AG09319 (cell line): ENCODE measurements around the gene CACNA1B.

ENCODE experiments used
- DNase-seq: peaks from one replicate; pipeline ENCODE4 v3.0.0-alpha.2; 2010; ENCODE audit warnings: low read depth; ENCODE audit errors: extremely low read depth
- TF ChIP-seq, protein P1 (sequence below): IDR thresholded peaks from 2 replicates; pipeline ENCODE4 v1.5.1; 2011; ENCODE audit warnings: low read depth, mild to moderate bottlenecking, inconsistent platforms, low read length, moderate library complexity

CACNA1B gene

DNA sequence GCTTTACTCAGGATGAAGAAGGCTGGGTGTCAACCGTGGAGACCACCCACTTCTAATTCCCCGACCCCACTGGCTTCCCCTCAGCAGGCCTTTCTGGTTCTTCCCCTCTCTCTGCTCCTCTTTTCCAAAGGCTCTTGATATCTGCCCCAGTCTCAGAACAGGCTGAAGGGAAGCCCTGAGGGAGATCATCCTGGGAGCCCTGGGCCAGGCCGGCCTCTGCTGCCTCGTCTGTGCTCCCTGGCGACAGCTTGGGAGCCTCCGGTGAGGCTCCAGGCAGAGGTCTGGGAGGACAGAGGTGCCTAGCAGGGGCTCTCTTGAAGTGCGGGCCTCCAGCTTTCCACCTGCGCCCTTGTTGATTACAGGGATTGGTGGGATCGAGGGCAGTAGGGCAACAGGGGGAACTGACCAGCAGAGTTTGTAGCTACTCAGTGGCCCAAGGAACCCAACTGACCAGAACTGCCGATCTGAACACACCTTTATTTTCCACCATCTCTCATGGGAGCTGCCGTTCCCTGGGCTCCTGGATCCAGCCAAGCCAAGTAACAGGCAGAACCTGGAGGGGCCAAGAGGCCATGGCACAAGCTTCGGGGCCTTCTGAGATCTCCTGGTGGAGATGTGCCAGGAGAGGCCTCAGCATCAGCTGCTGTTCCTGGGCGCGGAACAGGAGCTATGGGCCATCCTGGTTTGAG, 198.5 kb downstream of the CACNA1B start:
- DNase-seq, result no peak
- TF ChIP-seq, protein P1, sequence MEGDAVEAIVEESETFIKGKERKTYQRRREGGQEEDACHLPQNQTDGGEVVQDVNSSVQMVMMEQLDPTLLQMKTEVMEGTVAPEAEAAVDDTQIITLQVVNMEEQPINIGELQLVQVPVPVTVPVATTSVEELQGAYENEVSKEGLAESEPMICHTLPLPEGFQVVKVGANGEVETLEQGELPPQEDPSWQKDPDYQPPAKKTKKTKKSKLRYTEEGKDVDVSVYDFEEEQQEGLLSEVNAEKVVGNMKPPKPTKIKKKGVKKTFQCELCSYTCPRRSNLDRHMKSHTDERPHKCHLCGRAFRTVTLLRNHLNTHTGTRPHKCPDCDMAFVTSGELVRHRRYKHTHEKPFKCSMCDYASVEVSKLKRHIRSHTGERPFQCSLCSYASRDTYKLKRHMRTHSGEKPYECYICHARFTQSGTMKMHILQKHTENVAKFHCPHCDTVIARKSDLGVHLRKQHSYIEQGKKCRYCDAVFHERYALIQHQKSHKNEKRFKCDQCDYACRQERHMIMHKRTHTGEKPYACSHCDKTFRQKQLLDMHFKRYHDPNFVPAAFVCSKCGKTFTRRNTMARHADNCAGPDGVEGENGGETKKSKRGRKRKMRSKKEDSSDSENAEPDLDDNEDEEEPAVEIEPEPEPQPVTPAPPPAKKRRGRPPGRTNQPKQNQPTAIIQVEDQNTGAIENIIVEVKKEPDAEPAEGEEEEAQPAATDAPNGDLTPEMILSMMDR, result no peak

DNA sequence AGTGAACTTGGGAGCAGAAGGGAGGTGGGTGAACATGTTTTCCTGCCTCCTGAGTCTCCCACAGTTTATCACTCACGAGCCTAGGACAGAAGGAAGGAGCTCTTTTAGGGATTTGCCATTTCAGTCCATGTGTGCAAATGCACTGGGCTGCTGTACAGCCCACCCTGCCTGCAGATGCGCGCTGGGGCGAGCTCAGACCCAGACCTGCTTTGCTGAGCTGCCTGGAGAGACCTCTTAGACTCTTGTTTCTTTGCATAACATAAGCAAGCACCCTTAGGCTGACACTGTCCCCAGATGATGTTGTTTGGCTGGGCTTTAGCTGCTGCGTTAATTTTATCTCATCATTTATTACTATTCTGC, 199.0 kb downstream of the CACNA1B start:
- TF ChIP-seq, protein P1, result no peak
- no peak for DNase-seq

DNA sequence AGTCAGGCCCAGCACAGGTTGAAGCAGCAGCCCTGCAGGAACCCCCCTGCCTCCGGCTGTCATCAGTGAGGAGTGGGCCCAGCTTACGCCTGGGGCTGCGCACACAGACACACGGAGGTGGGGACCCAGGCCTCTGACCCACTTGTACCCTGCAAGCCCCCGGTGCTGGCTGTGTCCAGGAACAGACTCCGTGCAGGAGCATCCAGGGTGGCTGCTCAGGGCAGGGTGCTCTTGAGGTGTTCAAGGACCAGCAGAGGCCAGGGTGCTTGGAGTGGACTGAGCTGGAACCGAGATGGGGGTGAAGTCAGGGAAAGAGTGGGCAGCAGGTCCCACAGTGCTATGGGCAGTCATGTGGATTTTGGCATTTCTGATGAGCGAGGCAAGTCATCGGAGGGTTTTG, 199.5 kb downstream of the CACNA1B start:
- no peak for DNase-seq

GRCh38 chr9:138077898-138078540, 200.4 kb downstream of the CACNA1B start:
- TF ChIP-seq, protein P1, result no peak
- DNase-seq, result no peak

More for the DNA sequence above, 199.5 kb downstream of the CACNA1B start:
- TF ChIP-seq, protein P1, result no peak

GRCh38 chr9:138078846-138079245, 201.3 kb downstream of the CACNA1B start:
- TF ChIP-seq, protein P1, result no peak
- DNase-seq, result no peak

- no peak for DNase-seq
- TF ChIP-seq, protein P1, result no peak
These were observed 203.4 kb downstream of the CACNA1B start for GRCh38 chr9:138080979-138081378.

- TF ChIP-seq, protein P1, result no peak
- no peak for DNase-seq
These were observed 205.5 kb downstream of the CACNA1B start for GRCh38 chr9:138082918-138083636.
